GM23338 (cell line): ENCODE results near the gene C1QTNF1.

Experiments used
- CREB1 ChIP-seq: fragments of 250-450 bp; sonication (Bioruptor Pico); IDR thresholded peaks from 2 replicates; pipeline ENCODE4 v1.5.0; 2020; ENCODE audit warnings: low read depth, mild to moderate bottlenecking, moderate library complexity
- CTCF ChIP-seq, 2 experiments: fragments of 200-600 bp in 1 of 2; sonication (generic) in 1 of 2; conservative IDR thresholded peaks; 2 replicates each; pipeline versions ENCODE4 v1.5.1 to v1.6.1; 2016 to 2017; ENCODE audit warnings: antibody characterized with exemption in 2 of 2, low read depth in 2 of 2, mild to moderate bottlenecking in 2 of 2, moderate library complexity in 1 of 2
- ETS1 ChIP-seq: IDR thresholded peaks from 2 replicates; pipeline ENCODE4 v1.6.1; 2016; ENCODE audit warnings: antibody characterized with exemption
- EZH2 ChIP-seq: fragments of 200-600 bp; sonication (generic); IDR thresholded peaks from one replicate; pipeline ENCODE4 v1.8.0; 2017; ENCODE audit warnings: antibody characterized with exemption, mild to moderate bottlenecking, low read depth; ENCODE audit not compliant: unreplicated experiment
- EZH2phosphoT487 ChIP-seq: fragments of 200-600 bp; sonication (generic); IDR thresholded peaks from one replicate; pipeline ENCODE4 v1.8.1; 2018; ENCODE audit warnings: antibody characterized with exemption; ENCODE audit not compliant: unreplicated experiment
- JUNB ChIP-seq: IDR thresholded peaks from one replicate; pipeline ENCODE4 v1.6.1; 2016; ENCODE audit warnings: antibody characterized with exemption; ENCODE audit not compliant: unreplicated experiment
- POLR2AphosphoS5 ChIP-seq: IDR thresholded peaks from 2 replicates; pipeline ENCODE4 v1.6.1; 2016; ENCODE audit warnings: antibody characterized with exemption, low read depth
- REST ChIP-seq: IDR thresholded peaks from one replicate; pipeline ENCODE4 v1.6.1; 2018; ENCODE audit warnings: antibody characterized with exemption; ENCODE audit not compliant: unreplicated experiment
- ZNF114 ChIP-seq: fragments of 250-450 bp; sonication (Bioruptor Pico); IDR thresholded peaks from 2 replicates; pipeline ENCODE4 v1.5.0; 2020; ENCODE audit warnings: mild to moderate bottlenecking, moderate library complexity
- ZNF331 ChIP-seq: fragments of 250-450 bp; sonication (Bioruptor Pico); IDR thresholded peaks from 2 replicates; pipeline ENCODE4 v1.5.0; 2020; ENCODE audit warnings: low read depth, mild to moderate bottlenecking, moderate library complexity

GRCh38 chr17:79073016-79073705 lies 49.2 kb downstream of the C1QTNF1 start:
- no peak for TF ChIP-seq CTCF (conservative IDR thresholded peaks at IDR 0.05; ENCODE audit: low read depth in 2 of 2)
- no peak for TF ChIP-seq EZH2
- no peak for TF ChIP-seq CREB1 (CRISPR knock-in tag)
- TF ChIP-seq EZH2phosphoT487 = no peak
- TF ChIP-seq POLR2AphosphoS5 = no peak
- TF ChIP-seq ZNF114 (CRISPR knock-in tag) = no peak
- no peak for TF ChIP-seq ETS1
- no peak for TF ChIP-seq REST
- TF ChIP-seq JUNB = no peak
- no peak for TF ChIP-seq ZNF331 (CRISPR knock-in tag)
